ENCODE measurements around the gene ERGIC1.

- no peak for TF ChIP-seq POLR2A (IDR thresholded peaks at IDR 0.05; ENCODE audit: control extremely low read depth in 1 of 2, low read depth in 2 of 2, low read length in 2 of 2)
- no peak for TF ChIP-seq CREB1 (IDR thresholded peaks at IDR 0.05)
- TF ChIP-seq CTCF (IDR thresholded peaks at IDR 0.05; ENCODE audit: control extremely low read depth in 1 of 3, insufficient read depth in 1 of 3, low read depth in 1 of 3, low read length in 3 of 3) = no peak
- no peak for TF ChIP-seq PHF8 (conservative IDR thresholded peaks at IDR 0.05; ENCODE audit: low read depth, low read length)
- TF ChIP-seq GABPA (IDR thresholded peaks at IDR 0.05; ENCODE audit: borderline replicate concordance, insufficient read depth, low read length) = no peak
- TF ChIP-seq KDM5A (IDR thresholded peaks at IDR 0.05; ENCODE audit: low read length) = no peak
- no peak for TF ChIP-seq EP300 (IDR thresholded peaks at IDR 0.05; ENCODE audit: borderline replicate concordance in 1 of 2, low read depth in 2 of 2, low read length in 2 of 2)
- TF ChIP-seq POLR2AphosphoS5 (IDR thresholded peaks at IDR 0.05; ENCODE audit: low read depth, low read length) = no peak
- TF ChIP-seq MAFK (IDR thresholded peaks at IDR 0.05; ENCODE audit: low read depth, low read length) = no peak
- TF ChIP-seq KDM1A (IDR thresholded peaks at IDR 0.05; ENCODE audit: borderline replicate concordance, low read length) = no peak
- TF ChIP-seq CHD2 (IDR thresholded peaks at IDR 0.05; ENCODE audit: low read length) = no peak
- no peak for TF ChIP-seq TBP (IDR thresholded peaks at IDR 0.05; ENCODE audit: low read depth, low read length)
- TF ChIP-seq EZH2 (IDR thresholded peaks at IDR 0.05; ENCODE audit: low read depth, low read length, severe bottlenecking) = no peak
- TF ChIP-seq BCL11A (IDR thresholded peaks at IDR 0.05; ENCODE audit: low read depth in 2 of 2, low read length in 2 of 2) = no peak
Measured at GRCh38 chr5:172857982-172858381, 23.9 kb downstream of the ERGIC1 start.
